HG03565 (cell line): ENCODE measurements around the gene SAMD4A.

Experiments
- ATAC-seq: cut with Tn5 transposase; IDR thresholded peaks from one replicate; pipeline ENCODE4 v1.9.1; 2021; ENCODE audit warnings: mild to moderate bottlenecking, moderate library complexity; ENCODE audit not compliant: unreplicated experiment

SAMD4A gene

GRCh38 chr14:54754116-54754622 is 187.2 kb downstream of the SAMD4A start:
- ATAC-seq: no peak

- ATAC-seq: no peak
Observed at GRCh38 chr14:54754623-54755386, 187.9 kb downstream of the SAMD4A start.

GRCh38 chr14:54756656-54757392 is 189.9 kb downstream of the SAMD4A start:
- ATAC-seq: no peak

- no peak for ATAC-seq
Observed at GRCh38 chr14:54758041-54758440, 191.1 kb downstream of the SAMD4A start.

- no peak for ATAC-seq
Observed at GRCh38 chr14:54759982-54760585, 193.2 kb downstream of the SAMD4A start.

- no peak for ATAC-seq
Observed at GRCh38 chr14:54760866-54761575, 194.1 kb downstream of the SAMD4A start.

- no peak for ATAC-seq
Observed at GRCh38 chr14:54761835-54762234, 194.9 kb downstream of the SAMD4A start.

GRCh38 chr14:54762296-54762695 is 195.4 kb downstream of the SAMD4A start:
- no peak for ATAC-seq

GRCh38 chr14:54763761-54764160 is 196.8 kb downstream of the SAMD4A start:
- ATAC-seq: no peak

- ATAC-seq: no peak
Observed at GRCh38 chr14:54766276-54767138, 199.6 kb downstream of the SAMD4A start.

GRCh38 chr14:54767139-54767431 is 200.2 kb downstream of the SAMD4A start:
- no peak for ATAC-seq

GRCh38 chr14:54767450-54767849 is 200.5 kb downstream of the SAMD4A start:
- ATAC-seq: no peak

GRCh38 chr14:54768501-54769129 is 201.7 kb downstream of the SAMD4A start:
- ATAC-seq: no peak

GRCh38 chr14:54769951-54770863 is 203.3 kb downstream of the SAMD4A start:
- ATAC-seq: no peak

- ATAC-seq: no peak
Observed at GRCh38 chr14:54771411-54772027, 204.6 kb downstream of the SAMD4A start.

- ATAC-seq: no peak
Observed at GRCh38 chr14:54772451-54772881, 205.5 kb downstream of the SAMD4A start.

- ATAC-seq: peak; percentile 32
Observed at GRCh38 chr14:54773171-54774006, 206.5 kb downstream of the SAMD4A start.
